Measurements from ENCODE around the gene ZNF710.

GRCh38 chr15:90065682-90066049 lies 64.5 kb downstream of the ZNF710 start:
- TF ChIP-seq CTCF (IDR thresholded peaks at IDR 0.05): no peak
- TF ChIP-seq POLR2A (IDR thresholded peaks at IDR 0.05): no peak

Measured in adrenal gland (tissue), 5 donors.